ENCODE data around the gene SLC6A17. TPM values are rescaled to one million over a fixed set of nuclear protein-coding genes. Genes with fewer than 3 reads are reported as not detected.

SLC6A17 gene
- total and polyA plus RNA-seq, 9 of the 15 experiments (the other 6 are each of a cell fraction or from before 2014, with no cell fraction given), result not detected

- TF ChIP-seq HMG20A (CRISPR knock-in tag; conservative IDR thresholded peaks at IDR 0.05) (no peak), ATF2 (CRISPR knock-in tag; IDR thresholded peaks at IDR 0.05) (no peak), POLR2AphosphoS5 (IDR thresholded peaks at IDR 0.05; ENCODE audit: control insufficient read depth, insufficient read depth, low read depth, low read length) (no peak), FOXA3 (CRISPR knock-in tag; conservative IDR thresholded peaks at IDR 0.05 in 1 of 2, IDR thresholded peaks at IDR 0.05 in 1 of 2) (no peak), ZNF41 (CRISPR knock-in tag; conservative IDR thresholded peaks at IDR 0.05) (no peak), ARID3B (CRISPR knock-in tag; IDR thresholded peaks at IDR 0.05; ENCODE audit: borderline replicate concordance) (no peak), EP300 (IDR thresholded peaks at IDR 0.05; ENCODE audit: low read length) (no peak), ZBTB11 (CRISPR knock-in tag; IDR thresholded peaks at IDR 0.05) (peak in 1 of 3 experiments; percentile 46; a peak in 1 of 6 replicates), ZNF639 (CRISPR knock-in tag; conservative IDR thresholded peaks at IDR 0.05 in 1 of 2, IDR thresholded peaks at IDR 0.05 in 1 of 2) (no peak), ZKSCAN3 (CRISPR knock-in tag; IDR thresholded peaks at IDR 0.05) (no peak), ESRRA (IDR thresholded peaks at IDR 0.05; ENCODE audit: borderline replicate concordance, low read depth) (no peak; the same call in 1 of the 2 replicates), KDM1A (IDR thresholded peaks at IDR 0.05) (peak in 1 of 2 experiments; percentile 58; a peak in 1 of 4 replicates), ZNF511 (CRISPR knock-in tag; IDR thresholded peaks at IDR 0.05) (peak; percentile 72; the same call in 1 of the 2 replicates), HIVEP1 (CRISPR knock-in tag; IDR thresholded peaks at IDR 0.05) (no peak), NR3C1 (CRISPR knock-in tag; IDR thresholded peaks at IDR 0.05) (peak; percentile 51; the same call in 1 of the 2 replicates), MAZ (CRISPR knock-in tag; conservative IDR thresholded peaks at IDR 0.05 in 1 of 2, IDR thresholded peaks at IDR 0.05 in 1 of 2) (peak in 1 of 2 experiments; percentile 10; a peak in 1 of 4 replicates)
Observed at GRCh38 chr1:110210604-110211495, 60.6 kb downstream of the SLC6A17 start (continued).

Data from K562 (cell line).